Mesenteric fat pad (tissue), 1 donor: ENCODE measurements around the gene IQCN. TPM values are rescaled to one million over a fixed set of nuclear protein-coding genes. Genes with fewer than 3 reads are reported as not detected.
"Not testable (repeated sequence)": the region's sequence is repeated elsewhere in the genome, so short reads cannot be mapped to it uniquely, and the experiment has no call there.

Experiments used
- DNase-seq: peaks from one replicate; pipeline ENCODE4 v3.0.0-alpha.2; 2020; ENCODE audit warnings: low spot score
- microRNA-seq: library from miRNA; unstranded; fragments of <30 nt; microRNA quantifications from one replicate; pipeline ENCODE4 v1.2.0, GENCODE V29; 2020; ENCODE audit warnings: borderline number of aligned reads
- total RNA-seq: library from RNA; stranded (reverse); fragmentation: NEBNext Ultra II Directional; extraction: Animal tissue kit (Norgen Biotek cat#: 25700); gene quantifications from one replicate; pipeline ENCODE4 v1.2.1, GENCODE V29; 2021
- donor health status: DM: yes; HTN: yes; CAD: no.

The IQCN gene
- total RNA-seq, 1 donor from 2014 or later = 2.8 TPM

GRCh38 chr19:18218159-18218558 lies 56.1 kb downstream of the IQCN start:
- no peak for DNase-seq

GRCh38 chr19:18216789-18217188 lies 57.5 kb downstream of the IQCN start:
- DNase-seq = no peak

GRCh38 chr19:18214779-18215433 lies 59.3 kb downstream of the IQCN start:
- DNase-seq = no peak

GRCh38 chr19:18211683-18212082 lies 62.6 kb downstream of the IQCN start:
- no peak for DNase-seq

GRCh38 chr19:18209912-18210311 lies 64.3 kb downstream of the IQCN start:
- not testable (repeated sequence) for DNase-seq

- no peak for DNase-seq
Measured at GRCh38 chr19:18208098-18208951, 65.9 kb downstream of the IQCN start.

Small RNAs within 50 kb of the gene (microRNA-seq; reads per million reads assigned to microRNA genes)
- 2.9 reads per million for gene MIR3188

Other genes starting within 250 kb of the IQCN start
- gene IL12RB1, start 187.5 kb downstream of the IQCN start, total RNA-seq = 2.3 TPM
- gene MAST3, start 176.7 kb downstream of the IQCN start, total RNA-seq = 19.1 TPM
- 14.8 TPM for gene PIK3R2, start 121.3 kb downstream of the IQCN start, total RNA-seq
- 236 TPM for gene IFI30, start 100.6 kb downstream of the IQCN start, total RNA-seq
- 10.7 TPM for gene MPV17L2, start 81.2 kb downstream of the IQCN start, total RNA-seq
- gene RAB3A, start 70.4 kb downstream of the IQCN start, total RNA-seq = 3.0 TPM
- not detected for gene PDE4C, start 48.0 kb downstream of the IQCN start, total RNA-seq
- 320 TPM for gene JUND, start 7.2 kb upstream of the IQCN start, total RNA-seq
- 68.4 TPM for gene LSM4, start 48.6 kb upstream of the IQCN start, total RNA-seq
- 48.7 TPM for gene PGPEP1, start 66.1 kb upstream of the IQCN start, total RNA-seq
- 5.9 TPM for gene GDF15, start 111.7 kb upstream of the IQCN start, total RNA-seq
- 19.3 TPM for gene LRRC25, start 123.2 kb upstream of the IQCN start, total RNA-seq
- 63.3 TPM for gene SSBP4, start 144.9 kb upstream of the IQCN start, total RNA-seq
- gene ISYNA1, start 163.7 kb upstream of the IQCN start, total RNA-seq = 18.3 TPM
- gene ELL, start 247.6 kb upstream of the IQCN start, total RNA-seq = 38.4 TPM